AG09309 (cell line): Measurements from ENCODE around the gene TRAPPC12.

Source experiments
- DNase-seq: peaks from one replicate; pipeline ENCODE4 v3.0.0-alpha.2; 2010; ENCODE audit warnings: low read depth
- H3K4me3 ChIP-seq: 2 replicates; pipeline ENCODE4 v1.5.1; 2011; ENCODE audit warnings: mild to moderate bottlenecking, low read depth, low read length, moderate library complexity; ENCODE audit not compliant: control insufficient read depth
- CTCF ChIP-seq: IDR thresholded peaks from 2 replicates; pipeline ENCODE4 v1.5.1; 2011; ENCODE audit warnings: mild to moderate bottlenecking, low read depth, low read length, inconsistent platforms; ENCODE audit not compliant: insufficient read depth, control insufficient read depth; ENCODE audit errors: missing control alignments

TRAPPC12 gene

GRCh38 chr2:3483986-3484960, 104.8 kb downstream of the TRAPPC12 start:
- H3K4me3 ChIP-seq: no peak overlapping the region
- DNase-seq: no peak
- no peak for TF ChIP-seq CTCF

- no peak overlapping the region for H3K4me3 ChIP-seq
- no peak for DNase-seq
- no peak for TF ChIP-seq CTCF
Measured at GRCh38 chr2:3485166-3485565, 105.7 kb downstream of the TRAPPC12 start.

GRCh38 chr2:3486047-3487027, 106.8 kb downstream of the TRAPPC12 start:
- no peak for DNase-seq
- TF ChIP-seq CTCF: no peak
- H3K4me3 ChIP-seq: no peak overlapping the region

- no peak for DNase-seq
- no peak overlapping the region for H3K4me3 ChIP-seq
- TF ChIP-seq CTCF: no peak
Measured at GRCh38 chr2:3487028-3487425, 107.5 kb downstream of the TRAPPC12 start.

GRCh38 chr2:3487432-3487831, 107.9 kb downstream of the TRAPPC12 start:
- no peak overlapping the region for H3K4me3 ChIP-seq
- TF ChIP-seq CTCF: no peak
- no peak for DNase-seq

- no peak for TF ChIP-seq CTCF
- DNase-seq: no peak
- no peak overlapping the region for H3K4me3 ChIP-seq
Measured at GRCh38 chr2:3488061-3488531, 108.6 kb downstream of the TRAPPC12 start.
